Measurements from ENCODE around the gene CHRNE.

Gene CHRNE

GRCh38 chr17:4881761-4882555, 20.9 kb downstream of the CHRNE start:
- H2AK5ac ChIP-seq (ENCODE audit: low read length, severe bottlenecking) = no peak overlapping the region
- H3K4ac ChIP-seq (ENCODE audit: low read depth in 1 of 2, low read length in 2 of 2) = no peak overlapping the region
- no peak overlapping the region for H3K4me3 ChIP-seq (ENCODE audit: insufficient read depth in 1 of 2, low read depth in 1 of 2, low read length in 2 of 2)
- no peak overlapping the region for H3K23ac ChIP-seq (ENCODE audit: low read length in 2 of 2)
- no peak overlapping the region for H3K14ac ChIP-seq (ENCODE audit: low read length in 2 of 2)
- no peak overlapping the region for H4K91ac ChIP-seq (ENCODE audit: low read length)
- peak; percentile 43 for DNase-seq
- H3K9ac ChIP-seq (ENCODE audit: low read length) = no peak overlapping the region
- H2BK15ac ChIP-seq (ENCODE audit: low read depth, poor library complexity, severe bottlenecking) = no peak overlapping the region
- no peak overlapping the region for H4K8ac ChIP-seq (ENCODE audit: low read length)
- no peak overlapping the region for H2BK5ac ChIP-seq (ENCODE audit: low read depth, low read length, poor library complexity, severe bottlenecking)
- no peak overlapping the region for H2AFZ ChIP-seq (ENCODE audit: low read depth, low read length)
- no peak overlapping the region for H2BK12ac ChIP-seq (ENCODE audit: low read length in 2 of 2)
- H3K27ac ChIP-seq (ENCODE audit: low read length, poor library complexity, severe bottlenecking) = no peak overlapping the region
- no peak overlapping the region for H3K18ac ChIP-seq (ENCODE audit: low read depth in 1 of 2, low read length in 2 of 2)
- H3K27me3 ChIP-seq (ENCODE audit: control insufficient read depth in 1 of 2, insufficient read depth in 1 of 2, low read length in 2 of 2) = no peaks in the 10 kb centered on the region
- no peaks in the 10 kb centered on the region for H3K4me1 ChIP-seq (ENCODE audit: control insufficient read depth, insufficient read depth, low read depth, low read length)
- no peak overlapping the region for H3K4me2 ChIP-seq (ENCODE audit: low read length, poor library complexity, severe bottlenecking)
- H3K9me3 ChIP-seq (ENCODE audit: control insufficient read depth, low read length) = no peaks in the 10 kb centered on the region
- peaks cover 34% of the 10 kb centered on the region for H3K79me1 ChIP-seq (replicated peaks; ENCODE audit: low read length, poor library complexity, severe bottlenecking)
- H3K36me3 ChIP-seq (ENCODE audit: control insufficient read depth in 1 of 2, insufficient read depth in 2 of 2, low read depth in 1 of 2, low read length in 2 of 2) = peaks cover 52 to 79% of the 10 kb centered on the region in 2 experiments
- 59% methylated on average over 5 of the region's 9 CpGs for WGBS
- no peak overlapping the region for H2BK120ac ChIP-seq (ENCODE audit: low read depth, low read length)

- no peak overlapping the region for H2BK120ac ChIP-seq (ENCODE audit: low read depth, low read length)
- H2BK15ac ChIP-seq (ENCODE audit: low read depth, poor library complexity, severe bottlenecking) = no peak overlapping the region
- H3K14ac ChIP-seq (ENCODE audit: low read length in 2 of 2) = no peak overlapping the region
- peaks cover 41 to 71% of the 10 kb centered on the region in 2 experiments for H3K36me3 ChIP-seq (ENCODE audit: control insufficient read depth in 1 of 2, insufficient read depth in 2 of 2, low read depth in 1 of 2, low read length in 2 of 2)
- no peak overlapping the region for H3K23ac ChIP-seq (ENCODE audit: low read length in 2 of 2)
- no peaks in the 10 kb centered on the region for H3K9me3 ChIP-seq (ENCODE audit: control insufficient read depth, low read length)
- no peak overlapping the region for H3K9ac ChIP-seq (ENCODE audit: low read length)
- H4K91ac ChIP-seq (ENCODE audit: low read length) = no peak overlapping the region
- no peak overlapping the region for H4K8ac ChIP-seq (ENCODE audit: low read length)
- H2AFZ ChIP-seq (ENCODE audit: low read depth, low read length) = no peak overlapping the region
- DNase-seq = no peak
- H2AK5ac ChIP-seq (ENCODE audit: low read length, severe bottlenecking) = no peak overlapping the region
- no peak overlapping the region for H3K18ac ChIP-seq (ENCODE audit: low read depth in 1 of 2, low read length in 2 of 2)
- H3K27ac ChIP-seq (ENCODE audit: low read length, poor library complexity, severe bottlenecking) = no peak overlapping the region
- no peak overlapping the region for H3K4me3 ChIP-seq (ENCODE audit: insufficient read depth in 1 of 2, low read depth in 1 of 2, low read length in 2 of 2)
- no peak overlapping the region for H2BK5ac ChIP-seq (ENCODE audit: low read depth, low read length, poor library complexity, severe bottlenecking)
- no peak overlapping the region for H3K4me2 ChIP-seq (ENCODE audit: low read length, poor library complexity, severe bottlenecking)
- no peaks in the 10 kb centered on the region for H3K27me3 ChIP-seq (ENCODE audit: control insufficient read depth in 1 of 2, insufficient read depth in 1 of 2, low read length in 2 of 2)
- no peak overlapping the region for H2BK12ac ChIP-seq (ENCODE audit: low read length in 2 of 2)
- peaks cover 39% of the 10 kb centered on the region for H3K79me1 ChIP-seq (replicated peaks; ENCODE audit: low read length, poor library complexity, severe bottlenecking)
- no peaks in the 10 kb centered on the region for H3K4me1 ChIP-seq (ENCODE audit: control insufficient read depth, insufficient read depth, low read depth, low read length)
- WGBS = 90% methylated on average over 15 of the region's 15 CpGs
- no peak overlapping the region for H3K4ac ChIP-seq (ENCODE audit: low read depth in 1 of 2, low read length in 2 of 2)
These were observed 22.0 kb downstream of the CHRNE start for GRCh38 chr17:4880857-4881256.

DNA sequence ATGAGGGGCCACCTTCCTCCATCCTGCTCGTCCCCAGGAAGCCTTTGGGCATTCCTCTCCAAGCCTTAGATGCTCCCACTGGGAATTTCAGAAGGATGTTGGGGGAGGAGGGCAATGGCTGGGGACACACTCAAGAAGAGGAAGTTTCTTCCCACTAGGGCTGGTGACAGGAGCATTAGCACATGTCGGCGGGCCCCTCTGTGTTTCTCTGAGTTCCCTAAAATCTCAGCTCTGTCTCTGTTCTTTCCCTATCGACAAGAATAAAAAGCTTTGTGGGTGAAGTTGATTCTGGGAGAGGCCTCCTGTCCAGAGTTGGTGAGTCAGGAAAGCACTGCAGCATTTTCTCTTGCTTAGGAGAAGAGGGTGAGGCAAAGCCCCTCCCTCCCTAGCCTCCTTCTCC, 23.3 kb downstream of the CHRNE start:
- peaks cover 28 to 58% of the 10 kb centered on the region in 2 experiments for H3K36me3 ChIP-seq (ENCODE audit: control insufficient read depth in 1 of 2, insufficient read depth in 2 of 2, low read depth in 1 of 2, low read length in 2 of 2)
- H3K4me2 ChIP-seq (ENCODE audit: low read length, poor library complexity, severe bottlenecking) = no peak overlapping the region
- H3K27ac ChIP-seq (ENCODE audit: low read length, poor library complexity, severe bottlenecking) = no peak overlapping the region
- no peak overlapping the region for H4K91ac ChIP-seq (ENCODE audit: low read length)
- 100% methylated on average over 1 of the region's 4 CpGs for WGBS
- H4K8ac ChIP-seq (ENCODE audit: low read length) = no peak overlapping the region
- no peak overlapping the region for H3K4me3 ChIP-seq (ENCODE audit: insufficient read depth in 1 of 2, low read depth in 1 of 2, low read length in 2 of 2)
- no peak overlapping the region for H2BK120ac ChIP-seq (ENCODE audit: low read depth, low read length)
- no peak overlapping the region for H2BK12ac ChIP-seq (ENCODE audit: low read length in 2 of 2)
- H3K79me1 ChIP-seq (replicated peaks; ENCODE audit: low read length, poor library complexity, severe bottlenecking) = peaks cover 39% of the 10 kb centered on the region
- no peak overlapping the region for H3K14ac ChIP-seq (ENCODE audit: low read length in 2 of 2)
- H2AK5ac ChIP-seq (ENCODE audit: low read length, severe bottlenecking) = no peak overlapping the region
- H3K27me3 ChIP-seq (ENCODE audit: control insufficient read depth in 1 of 2, insufficient read depth in 1 of 2, low read length in 2 of 2) = no peaks in the 10 kb centered on the region
- H3K9ac ChIP-seq (ENCODE audit: low read length) = no peak overlapping the region
- no peak overlapping the region for H3K23ac ChIP-seq (ENCODE audit: low read length in 2 of 2)
- H3K4me1 ChIP-seq (ENCODE audit: control insufficient read depth, insufficient read depth, low read depth, low read length) = no peaks in the 10 kb centered on the region
- no peak overlapping the region for H3K18ac ChIP-seq (ENCODE audit: low read depth in 1 of 2, low read length in 2 of 2)
- H2BK15ac ChIP-seq (ENCODE audit: low read depth, poor library complexity, severe bottlenecking) = no peak overlapping the region
- no peak overlapping the region for H2BK5ac ChIP-seq (ENCODE audit: low read depth, low read length, poor library complexity, severe bottlenecking)
- no peak overlapping the region for H2AFZ ChIP-seq (ENCODE audit: low read depth, low read length)
- no peak overlapping the region for H3K4ac ChIP-seq (ENCODE audit: low read depth in 1 of 2, low read length in 2 of 2)
- no peak for DNase-seq
- H3K9me3 ChIP-seq (ENCODE audit: control insufficient read depth, low read length) = no peaks in the 10 kb centered on the region

DNA sequence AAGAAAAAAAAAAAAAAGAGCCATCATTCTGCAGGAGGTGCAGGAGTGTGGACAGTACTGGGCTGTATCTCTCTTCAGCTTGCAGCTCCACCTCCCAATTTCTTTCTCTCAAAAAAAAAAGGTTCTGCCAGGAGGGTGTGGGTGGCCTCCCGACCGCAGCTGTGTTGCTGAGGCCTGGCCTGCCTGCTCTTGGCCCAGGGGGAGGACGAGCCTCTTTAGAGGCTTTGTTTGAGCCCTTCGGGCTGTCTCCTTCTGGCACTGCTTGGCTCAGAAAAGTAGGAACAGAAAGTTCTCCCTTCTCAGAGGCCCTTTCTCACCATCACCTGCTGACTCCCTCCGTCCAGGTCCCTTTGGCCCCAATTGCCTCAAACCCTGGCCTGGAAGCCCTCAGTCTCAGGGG, 25.8 kb downstream of the CHRNE start:
- Histone ChIP-seq H3K4me2 (ENCODE audit: low read length, poor library complexity, severe bottlenecking) (no peak overlapping the region), H3K18ac (ENCODE audit: low read depth in 1 of 2, low read length in 2 of 2) (no peak overlapping the region), H3K4me1 (ENCODE audit: control insufficient read depth, insufficient read depth, low read depth, low read length) (no peaks in the 10 kb centered on the region), H3K14ac (ENCODE audit: low read length in 2 of 2) (no peak overlapping the region), H4K8ac (ENCODE audit: low read length) (no peak overlapping the region), H2AK5ac (ENCODE audit: low read length, severe bottlenecking) (no peak overlapping the region), H3K27ac (ENCODE audit: low read length, poor library complexity, severe bottlenecking) (no peak overlapping the region), H3K9me3 (ENCODE audit: control insufficient read depth, low read length) (no peaks in the 10 kb centered on the region), H2BK12ac (ENCODE audit: low read length in 2 of 2) (no peak overlapping the region), H3K23ac (ENCODE audit: low read length in 2 of 2) (no peak overlapping the region), H3K79me1 (replicated peaks; ENCODE audit: low read length, poor library complexity, severe bottlenecking) (peaks cover 37% of the 10 kb centered on the region), H2AFZ (ENCODE audit: low read depth, low read length) (no peak overlapping the region), H3K4me3 (ENCODE audit: insufficient read depth in 1 of 2, low read depth in 1 of 2, low read length in 2 of 2) (no peak overlapping the region), H4K91ac (ENCODE audit: low read length) (no peak overlapping the region), H2BK120ac (ENCODE audit: low read depth, low read length) (no peak overlapping the region), H3K27me3 (ENCODE audit: control insufficient read depth in 1 of 2, insufficient read depth in 1 of 2, low read length in 2 of 2) (no peaks in the 10 kb centered on the region), H3K36me3 (ENCODE audit: control insufficient read depth in 1 of 2, insufficient read depth in 2 of 2, low read depth in 1 of 2, low read length in 2 of 2) (peaks cover 23 to 43% of the 10 kb centered on the region in 2 experiments), H2BK15ac (ENCODE audit: low read depth, poor library complexity, severe bottlenecking) (no peak overlapping the region), H3K9ac (ENCODE audit: low read length) (no peak overlapping the region), H3K4ac (ENCODE audit: low read depth in 1 of 2, low read length in 2 of 2) (no peak overlapping the region), H2BK5ac (ENCODE audit: low read depth, low read length, poor library complexity, severe bottlenecking) (no peak overlapping the region)
- WGBS = 91% methylated on average over 3 of the region's 5 CpGs
- DNase-seq = no peak
